ENCODE results near the gene GJA3.

Gene GJA3

DNA sequence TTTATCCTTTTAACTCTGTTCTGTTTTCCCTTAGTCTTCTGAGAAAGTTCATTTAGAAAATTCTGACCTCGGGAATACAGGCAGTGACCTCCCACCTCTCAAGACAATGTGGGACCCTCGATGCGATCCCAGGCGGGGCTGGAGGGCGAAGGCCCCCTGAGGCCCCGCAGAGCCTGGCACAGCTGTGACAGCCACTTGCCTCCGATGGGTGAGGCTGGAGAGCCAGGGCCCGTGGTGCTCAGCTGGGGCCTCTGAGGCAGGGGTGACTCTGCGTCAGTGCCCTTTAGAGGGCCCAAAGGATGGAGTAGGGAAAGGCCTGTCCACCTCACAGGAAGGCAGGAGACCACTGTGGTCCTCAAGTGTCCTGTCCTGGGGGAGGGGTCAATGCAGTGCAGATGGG is 10.3 kb downstream of the GJA3 start:
- no peak for DNase-seq

DNA sequence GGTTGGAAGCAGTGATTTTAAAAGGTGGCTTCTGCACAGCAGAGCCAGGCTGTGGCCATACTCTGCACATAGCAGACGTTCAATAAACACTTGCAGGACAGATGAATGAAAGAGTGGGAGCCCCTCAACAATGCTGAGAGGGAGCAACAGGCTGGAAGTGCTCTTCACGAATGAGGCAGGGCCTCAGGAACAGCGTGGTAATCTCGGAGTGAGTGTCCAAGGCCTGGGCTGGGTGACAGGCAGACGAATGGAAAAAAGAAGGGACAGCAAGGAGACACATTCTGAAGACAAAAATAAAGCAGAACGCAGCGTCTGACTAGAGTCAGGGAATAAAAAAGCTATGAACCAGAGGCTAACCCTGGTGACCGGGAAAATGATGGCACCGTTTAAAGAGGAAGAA is 11.1 kb downstream of the GJA3 start:
- no peak for DNase-seq

DNA sequence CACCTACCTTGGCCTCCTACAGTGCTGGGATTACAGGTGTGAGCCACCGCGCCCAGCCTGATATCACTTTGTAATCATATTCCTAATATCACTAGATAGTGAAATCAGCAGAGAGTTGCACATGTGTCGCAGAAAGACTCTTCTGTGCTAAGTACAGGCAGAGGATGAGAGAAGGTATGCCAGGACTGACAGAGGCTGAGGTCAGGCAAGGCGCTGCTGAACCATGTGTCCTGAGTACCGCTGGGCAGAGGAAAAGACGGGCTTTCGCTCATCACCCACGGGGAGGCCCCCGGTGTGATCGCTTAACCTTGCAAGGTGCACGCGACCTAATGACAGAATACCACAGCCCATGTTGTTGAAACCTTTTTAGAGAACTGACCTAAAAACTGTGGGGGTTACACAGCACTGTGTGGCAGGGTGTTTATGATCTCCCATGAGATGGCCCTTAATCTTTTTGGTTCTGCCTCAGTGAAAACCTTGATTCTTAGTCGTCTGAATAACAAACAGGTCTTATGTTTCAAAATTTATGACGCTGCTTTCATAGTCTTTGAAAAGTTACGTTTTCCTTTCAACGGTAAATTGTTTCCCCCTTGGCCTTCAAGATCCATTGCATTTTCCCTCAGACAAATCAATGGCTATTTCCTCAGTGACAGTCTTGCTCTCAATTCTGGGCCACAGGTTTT is 12.2 kb downstream of the GJA3 start:
- DNase-seq = no peak

GRCh38 chr13:20146381-20146780 is 14.5 kb downstream of the GJA3 start:
- no peak for DNase-seq

- DNase-seq = no peak
Observed at GRCh38 chr13:20145521-20145920, 15.3 kb downstream of the GJA3 start.

DNA sequence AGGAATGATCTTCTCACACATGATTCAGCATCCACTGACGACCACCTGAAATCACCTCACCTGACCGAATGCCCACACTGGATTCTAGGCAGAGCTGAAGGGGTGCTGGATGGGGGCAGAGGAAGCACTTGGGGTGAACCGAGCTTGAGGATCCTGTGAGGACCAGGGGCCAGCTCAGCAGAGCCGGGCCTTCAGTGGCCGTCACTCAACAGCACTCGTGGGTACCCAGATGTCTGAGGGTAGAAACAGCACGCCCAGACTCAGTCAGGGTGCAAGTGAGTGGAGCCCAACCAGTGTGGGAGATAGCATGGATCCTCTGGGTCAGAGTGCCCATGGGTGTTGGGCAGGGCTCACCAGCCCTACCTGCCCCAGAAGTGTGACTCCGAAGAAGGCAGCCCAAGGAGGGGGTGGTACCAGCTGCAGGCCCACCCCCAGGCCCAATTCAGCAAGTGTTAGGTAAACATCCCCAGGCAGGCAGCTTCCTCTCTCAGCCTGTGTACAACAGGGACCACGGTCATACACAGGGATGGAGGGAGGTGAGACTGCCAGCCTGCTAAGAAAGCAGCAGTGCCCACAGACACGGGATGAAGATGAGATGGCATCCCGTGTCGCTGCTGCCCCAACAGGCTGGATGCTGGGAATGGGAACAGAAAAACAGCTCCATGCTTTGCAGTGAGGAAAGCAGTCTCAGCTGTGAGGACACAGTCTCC is 16.6 kb downstream of the GJA3 start:
- no peak for DNase-seq

DNA sequence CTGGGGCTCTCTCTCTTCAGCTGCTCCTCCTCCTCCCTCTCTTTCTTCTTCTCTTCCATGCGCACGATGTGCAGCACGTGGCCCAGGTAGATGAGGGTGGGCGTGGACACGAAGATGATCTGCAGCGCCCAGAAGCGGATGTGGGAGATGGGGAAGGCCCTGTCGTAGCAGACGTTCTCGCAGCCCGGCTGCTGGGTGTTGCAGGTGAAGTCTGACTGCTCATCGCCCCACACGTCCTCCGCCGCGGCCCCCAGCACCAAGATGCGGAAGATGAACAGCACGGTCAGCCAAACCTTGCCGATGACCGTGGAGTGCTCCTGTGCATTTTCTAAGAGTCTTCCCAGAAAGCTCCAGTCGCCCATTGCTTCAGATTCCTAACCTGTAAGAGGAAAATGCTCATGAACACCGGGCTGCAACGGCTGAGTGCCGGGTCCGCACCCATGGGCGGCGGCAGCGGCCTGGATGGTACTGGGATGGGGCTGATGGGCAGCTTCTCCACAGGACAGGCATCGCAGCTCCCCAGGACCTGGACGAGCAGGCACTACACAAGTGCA is 17.8 kb downstream of the GJA3 start:
- no peak for DNase-seq

- peak in 1 of 3 donors; percentile 12 for DNase-seq
Observed at GRCh38 chr13:20142023-20142926, 18.6 kb downstream of the GJA3 start.

GRCh38 chr13:20141238-20142022 is 19.4 kb downstream of the GJA3 start:
- no peak for DNase-seq

DNA sequence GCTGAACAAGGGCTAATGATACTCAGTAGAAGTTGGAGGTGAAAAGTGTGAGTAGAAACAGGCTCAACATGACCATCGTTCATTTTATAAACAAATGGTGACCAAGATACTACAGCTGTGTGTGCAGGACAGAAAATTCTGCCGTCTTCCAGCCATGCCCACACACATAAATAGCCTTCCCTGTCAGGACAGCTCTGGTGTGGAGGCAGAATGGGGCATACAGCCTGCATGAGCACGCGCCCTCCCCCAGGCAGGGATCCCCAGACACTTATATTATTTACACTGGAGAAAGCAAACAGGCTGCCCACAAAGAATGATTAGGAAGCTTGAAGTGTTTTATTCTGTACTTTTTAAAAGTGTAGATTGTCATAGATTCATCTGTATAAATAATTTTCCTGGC is 20.4 kb downstream of the GJA3 start:
- no peak for DNase-seq

GRCh38 chr13:20137875-20138274 is 23.0 kb downstream of the GJA3 start:
- DNase-seq = no peak

DNA sequence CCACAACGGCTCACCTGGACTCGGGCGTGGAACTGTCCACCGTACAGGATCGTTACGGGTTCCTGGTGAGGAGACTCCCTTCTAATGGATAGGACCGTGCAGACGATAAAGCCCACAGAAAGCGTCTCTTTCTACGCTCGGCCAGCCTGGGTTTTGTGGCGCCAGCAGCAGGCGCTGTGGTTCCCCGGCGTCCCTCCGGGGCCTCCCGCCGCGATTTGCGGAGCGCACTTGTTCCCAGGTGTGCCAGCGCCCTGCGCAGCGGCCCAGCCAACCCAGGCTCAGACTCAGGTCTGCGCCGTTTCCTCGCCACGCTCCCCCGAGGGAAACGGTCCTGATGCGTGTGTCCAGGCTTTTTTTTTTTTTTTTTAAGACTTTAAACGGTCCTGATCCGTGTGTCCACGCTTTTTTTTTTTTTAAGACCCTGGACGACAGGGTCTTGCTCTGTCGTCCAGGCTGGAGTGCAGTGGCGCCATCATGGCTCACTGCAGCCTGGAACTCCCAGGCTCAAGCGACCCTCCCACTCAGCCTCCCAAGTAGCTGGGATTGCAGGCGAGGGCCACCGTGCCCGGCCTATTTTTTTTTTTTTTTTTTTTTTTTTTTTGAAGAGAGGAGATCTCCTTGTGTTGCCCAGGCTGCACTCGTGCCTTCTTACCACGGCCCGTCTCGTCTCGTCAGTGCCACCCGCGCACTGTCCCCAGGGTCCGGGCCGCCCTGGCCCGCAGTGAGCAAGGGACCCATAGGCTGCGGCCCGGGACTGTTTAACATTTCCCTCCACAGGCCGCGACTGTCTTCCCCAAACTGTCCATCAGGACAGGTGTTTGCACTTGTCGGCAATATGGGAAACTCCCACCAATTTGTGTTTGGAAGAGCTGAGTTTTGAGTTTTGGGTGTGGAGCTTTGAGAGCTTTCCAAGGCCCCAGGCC is 23.8 kb downstream of the GJA3 start:
- peak; percentile 27 to 69 (median 44) for DNase-seq

DNA sequence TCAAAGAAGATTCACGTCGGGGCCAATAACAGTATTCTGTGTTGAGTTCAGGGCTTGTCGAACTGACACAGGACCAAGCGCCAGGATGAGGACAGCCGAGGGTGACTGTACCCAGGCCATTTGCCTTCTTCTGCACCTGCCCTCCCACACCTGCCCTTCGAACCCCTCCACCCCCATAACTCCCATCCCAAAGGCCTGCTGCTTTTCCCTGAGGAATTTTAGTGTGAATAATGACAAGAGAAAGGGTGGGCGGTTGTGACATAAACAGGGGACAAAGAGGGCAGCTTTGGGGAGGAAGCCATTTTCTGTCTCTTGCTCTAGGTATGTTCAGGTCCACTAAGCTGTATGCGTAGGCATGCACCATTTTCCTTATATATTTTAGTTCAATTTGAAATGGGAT is 26.1 kb downstream of the GJA3 start:
- no peak for DNase-seq

- DNase-seq = no peak
Observed at GRCh38 chr13:20132052-20132634, 28.7 kb downstream of the GJA3 start.

- no peak for DNase-seq
Observed at GRCh38 chr13:20131057-20131832, 29.6 kb downstream of the GJA3 start.

DNA sequence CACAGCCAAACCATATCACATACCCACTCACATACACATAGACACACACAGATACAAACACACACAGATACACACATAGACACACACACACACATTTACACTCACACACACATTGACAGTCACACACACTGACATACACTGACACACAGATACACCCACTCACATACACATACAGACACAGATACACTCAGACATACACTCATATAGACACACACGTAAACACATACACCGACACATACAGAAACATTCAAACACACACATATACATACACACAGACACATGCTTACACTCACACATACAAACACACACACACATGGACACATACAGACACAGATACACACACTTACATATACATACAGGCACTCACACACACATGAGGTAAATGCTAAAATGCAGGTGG is 30.2 kb downstream of the GJA3 start:
- DNase-seq = no peak

DNA sequence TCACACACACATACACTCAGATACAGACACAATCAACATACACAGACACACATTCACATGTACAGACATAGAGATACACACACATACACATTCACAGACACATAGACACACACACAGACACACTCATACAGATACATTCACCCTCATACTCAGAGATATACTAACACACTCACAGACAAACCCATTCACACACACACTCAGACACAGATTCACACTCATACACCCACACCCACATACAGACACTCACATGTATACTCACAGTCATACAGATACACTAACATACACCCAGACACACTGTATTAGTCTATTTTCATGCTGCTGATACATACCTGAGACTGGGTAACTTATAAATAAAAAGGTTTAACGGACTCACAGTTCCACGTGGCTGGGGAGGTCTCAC is 30.8 kb downstream of the GJA3 start:
- no peak for DNase-seq

DNA sequence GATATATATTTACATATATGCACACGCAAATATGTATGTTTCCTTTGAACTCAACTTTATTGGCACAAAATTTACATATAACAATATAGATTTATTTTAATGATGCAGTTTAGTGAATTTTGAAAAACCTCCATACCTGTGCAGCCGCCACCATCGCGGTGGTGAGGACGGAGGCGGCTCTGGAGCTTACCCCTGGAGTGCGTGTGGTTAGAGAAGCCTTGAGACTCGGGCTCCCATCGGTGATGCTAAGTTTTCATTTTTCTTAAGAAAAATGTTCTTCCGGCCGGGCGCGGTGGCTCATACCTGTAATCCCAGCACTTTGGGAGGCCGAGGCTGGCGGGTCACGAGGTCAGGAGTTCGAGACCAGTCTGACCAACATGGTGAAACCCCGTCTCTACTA is 31.8 kb downstream of the GJA3 start:
- no peak for DNase-seq

GRCh38 chr13:20128459-20128931 is 32.4 kb downstream of the GJA3 start:
- DNase-seq = no peak

Data from suppressor macrophage treated with lipopolysaccharide for 1 hour (primary cell).